Measurements from ENCODE around the gene CAMSAP2. TPM values are rescaled to one million over a fixed set of nuclear protein-coding genes. Genes with fewer than 3 reads are reported as not detected.

CAMSAP2 gene
- total RNA-seq, 1 donor from 2014 or later = 49.4 TPM

DNA sequence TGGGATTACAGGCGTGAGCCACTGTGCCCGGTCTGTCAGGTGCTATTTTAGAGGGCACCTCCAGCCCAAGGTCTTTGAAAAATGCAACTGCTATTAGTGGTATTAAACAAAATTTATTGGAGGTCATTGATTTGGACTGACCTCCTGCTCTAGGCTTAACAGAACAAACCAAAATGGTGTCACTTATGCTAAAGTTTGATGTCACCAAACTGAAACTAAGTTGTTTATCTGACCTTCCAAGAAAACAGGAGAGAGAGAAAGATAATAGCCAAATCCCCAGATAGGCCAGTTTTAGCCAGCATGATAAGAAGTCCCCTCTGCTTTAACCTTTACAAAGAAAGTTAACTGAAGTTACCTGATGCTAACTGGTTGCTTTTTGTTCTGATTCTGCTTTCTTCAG, 147.9 kb downstream of the CAMSAP2 start:
- DNase-seq (ENCODE audit: low read depth) = no peak
- H3K9me3 ChIP-seq (ENCODE audit: insufficient read depth, low read depth, low read length) = no peaks in the 10 kb centered on the region
- no peaks in the 10 kb centered on the region for H3K79me2 ChIP-seq (ENCODE audit: insufficient read depth, low read length)
- TF ChIP-seq, protein P1, sequence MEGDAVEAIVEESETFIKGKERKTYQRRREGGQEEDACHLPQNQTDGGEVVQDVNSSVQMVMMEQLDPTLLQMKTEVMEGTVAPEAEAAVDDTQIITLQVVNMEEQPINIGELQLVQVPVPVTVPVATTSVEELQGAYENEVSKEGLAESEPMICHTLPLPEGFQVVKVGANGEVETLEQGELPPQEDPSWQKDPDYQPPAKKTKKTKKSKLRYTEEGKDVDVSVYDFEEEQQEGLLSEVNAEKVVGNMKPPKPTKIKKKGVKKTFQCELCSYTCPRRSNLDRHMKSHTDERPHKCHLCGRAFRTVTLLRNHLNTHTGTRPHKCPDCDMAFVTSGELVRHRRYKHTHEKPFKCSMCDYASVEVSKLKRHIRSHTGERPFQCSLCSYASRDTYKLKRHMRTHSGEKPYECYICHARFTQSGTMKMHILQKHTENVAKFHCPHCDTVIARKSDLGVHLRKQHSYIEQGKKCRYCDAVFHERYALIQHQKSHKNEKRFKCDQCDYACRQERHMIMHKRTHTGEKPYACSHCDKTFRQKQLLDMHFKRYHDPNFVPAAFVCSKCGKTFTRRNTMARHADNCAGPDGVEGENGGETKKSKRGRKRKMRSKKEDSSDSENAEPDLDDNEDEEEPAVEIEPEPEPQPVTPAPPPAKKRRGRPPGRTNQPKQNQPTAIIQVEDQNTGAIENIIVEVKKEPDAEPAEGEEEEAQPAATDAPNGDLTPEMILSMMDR (IDR thresholded peaks at IDR 0.05; ENCODE audit: insufficient read depth, low read depth, low read length) = no peak
- TF ChIP-seq EZH2 (IDR thresholded peaks at IDR 0.05; ENCODE audit: insufficient read depth, low read length) = no peak
- no peaks in the 10 kb centered on the region for H4K20me1 ChIP-seq (ENCODE audit: insufficient read depth, low read length)
- H3K4me1 Mint-ChIP-seq (ENCODE audit: low read depth, unreplicated experiment) = no peaks in the 10 kb centered on the region
- H3K36me3 Mint-ChIP-seq (ENCODE audit: low read depth, unreplicated experiment) = no peaks in the 10 kb centered on the region
- H3K4me1 ChIP-seq (ENCODE audit: insufficient read depth, low read length) = peaks cover 5% of the 10 kb centered on the region
- no peak overlapping the region for H3K4me3 Mint-ChIP-seq (ENCODE audit: unreplicated experiment)
- H3K36me3 ChIP-seq (ENCODE audit: insufficient read depth, low read length) = no peaks in the 10 kb centered on the region
- no peak for FAIRE-seq
- no peak overlapping the region for H2AFZ ChIP-seq (ENCODE audit: low read depth, low read length)
- no peak overlapping the region for H3K4me3 ChIP-seq (ENCODE audit: insufficient read depth, low read depth, low read length)
- H3K27ac Mint-ChIP-seq (ENCODE audit: unreplicated experiment) = no peak overlapping the region
- H3K27ac ChIP-seq (ENCODE audit: low read depth, low read length) = no peak overlapping the region
- H3K4me2 ChIP-seq (ENCODE audit: low read length) = no peak overlapping the region
- H3K27me3 Mint-ChIP-seq (ENCODE audit: low read depth, unreplicated experiment) = peaks cover 11% of the 10 kb centered on the region
- H3K9ac ChIP-seq (ENCODE audit: low read length) = no peak overlapping the region
- peaks cover 2% of the 10 kb centered on the region for H3K27me3 ChIP-seq (ENCODE audit: insufficient read depth, low read length)
- H3K9me3 Mint-ChIP-seq (ENCODE audit: unreplicated experiment) = no peaks in the 10 kb centered on the region

DNA sequence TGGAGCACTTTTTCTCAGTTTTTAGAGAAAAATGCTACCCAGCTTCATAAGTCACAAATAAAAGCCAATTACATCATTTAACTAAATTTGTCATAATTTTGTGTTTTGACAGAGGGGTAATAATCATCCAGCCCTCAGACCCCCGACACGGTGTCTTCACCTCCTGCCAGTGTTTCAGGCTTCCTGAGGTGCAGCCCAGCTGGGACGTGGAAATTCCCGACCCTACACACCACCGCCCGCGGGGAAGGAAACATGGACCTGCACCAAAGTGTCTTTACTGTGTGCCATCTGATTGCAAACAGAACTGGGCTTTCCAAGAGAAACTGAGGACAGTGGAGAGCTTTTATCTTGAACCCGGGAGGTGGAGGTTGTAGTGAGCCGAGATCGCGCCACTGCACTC, 148.3 kb downstream of the CAMSAP2 start:
- H3K27ac Mint-ChIP-seq (ENCODE audit: unreplicated experiment) = no peak overlapping the region
- H3K27ac ChIP-seq (ENCODE audit: low read depth, low read length) = no peak overlapping the region
- no peaks in the 10 kb centered on the region for H3K9me3 Mint-ChIP-seq (ENCODE audit: unreplicated experiment)

DNA sequence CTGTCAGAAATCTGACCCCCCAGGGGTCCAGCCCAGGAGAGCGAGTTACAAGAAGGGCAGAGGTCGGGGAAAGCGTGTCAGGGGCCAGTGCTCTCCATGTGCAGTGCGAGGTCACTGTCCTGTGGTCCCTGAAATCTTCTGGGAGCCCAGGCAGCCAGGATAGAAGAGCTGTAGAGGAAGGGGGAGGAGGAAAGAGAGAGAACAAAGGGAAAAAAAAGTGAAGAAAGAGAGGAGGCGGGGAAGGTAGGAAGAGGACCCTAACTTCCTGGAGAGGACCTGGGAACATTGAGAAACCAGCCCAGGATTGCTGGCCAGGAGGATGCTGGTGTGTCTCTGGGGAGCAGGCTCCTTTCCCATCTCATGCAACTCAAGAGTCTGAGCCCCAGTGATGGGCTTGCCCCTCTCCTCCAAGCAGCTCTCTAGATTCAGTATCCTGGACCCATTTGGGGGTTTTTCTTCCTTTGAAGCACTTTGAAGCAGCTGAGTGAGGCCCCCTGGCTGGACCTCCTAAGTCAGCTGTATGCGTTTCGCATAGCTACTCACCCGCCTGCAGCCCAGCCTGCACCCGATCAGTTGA, 149.2 kb downstream of the CAMSAP2 start:
- Histone ChIP-seq H3K4me1 (ENCODE audit: insufficient read depth, low read length) (peaks cover 9% of the 10 kb centered on the region), H3K4me3 (ENCODE audit: insufficient read depth, low read depth, low read length) (no peak overlapping the region), H3K36me3 (ENCODE audit: insufficient read depth, low read length) (no peaks in the 10 kb centered on the region), H3K27me3 (ENCODE audit: insufficient read depth, low read length) (peaks cover 7% of the 10 kb centered on the region), H4K20me1 (ENCODE audit: insufficient read depth, low read length) (no peaks in the 10 kb centered on the region), H3K4me2 (ENCODE audit: low read length) (no peak overlapping the region), H3K9me3 (ENCODE audit: insufficient read depth, low read depth, low read length) (no peaks in the 10 kb centered on the region), H2AFZ (ENCODE audit: low read depth, low read length) (no peak overlapping the region), H3K9ac (ENCODE audit: low read length) (no peak overlapping the region), H3K79me2 (ENCODE audit: insufficient read depth, low read length) (no peaks in the 10 kb centered on the region), H3K27ac (ENCODE audit: low read depth, low read length) (no peak overlapping the region)
- H3K4me3 Mint-ChIP-seq (ENCODE audit: unreplicated experiment) = no peak overlapping the region
- no peak for DNase-seq (ENCODE audit: low read depth)
- FAIRE-seq = no peak
- no peak overlapping the region for H3K27ac Mint-ChIP-seq (ENCODE audit: unreplicated experiment)
- H3K9me3 Mint-ChIP-seq (ENCODE audit: unreplicated experiment) = no peaks in the 10 kb centered on the region
- H3K36me3 Mint-ChIP-seq (ENCODE audit: low read depth, unreplicated experiment) = no peaks in the 10 kb centered on the region
- peaks cover 11% of the 10 kb centered on the region for H3K27me3 Mint-ChIP-seq (ENCODE audit: low read depth, unreplicated experiment)
- peaks cover 7% of the 10 kb centered on the region for H3K4me1 Mint-ChIP-seq (ENCODE audit: low read depth, unreplicated experiment)
- no peak for TF ChIP-seq EZH2 (IDR thresholded peaks at IDR 0.05; ENCODE audit: insufficient read depth, low read length)
- TF ChIP-seq, protein P1 (IDR thresholded peaks at IDR 0.05; ENCODE audit: insufficient read depth, low read depth, low read length) = no peak

More for the DNA sequence above, 148.3 kb downstream of the CAMSAP2 start:
- DNase-seq (ENCODE audit: low read depth) (no peak), FAIRE-seq (no peak)
- H3K4me1 Mint-ChIP-seq (ENCODE audit: low read depth, unreplicated experiment) = peaks cover 3% of the 10 kb centered on the region
- peaks cover 11% of the 10 kb centered on the region for H3K27me3 Mint-ChIP-seq (ENCODE audit: low read depth, unreplicated experiment)
- Histone ChIP-seq H4K20me1 (ENCODE audit: insufficient read depth, low read length) (no peaks in the 10 kb centered on the region), H2AFZ (ENCODE audit: low read depth, low read length) (no peak overlapping the region), H3K9me3 (ENCODE audit: insufficient read depth, low read depth, low read length) (no peaks in the 10 kb centered on the region), H3K4me2 (ENCODE audit: low read length) (no peak overlapping the region), H3K4me1 (ENCODE audit: insufficient read depth, low read length) (peaks cover 9% of the 10 kb centered on the region), H3K4me3 (ENCODE audit: insufficient read depth, low read depth, low read length) (no peak overlapping the region), H3K9ac (ENCODE audit: low read length) (no peak overlapping the region), H3K36me3 (ENCODE audit: insufficient read depth, low read length) (no peaks in the 10 kb centered on the region), H3K27me3 (ENCODE audit: insufficient read depth, low read length) (peaks cover 6% of the 10 kb centered on the region), H3K79me2 (ENCODE audit: insufficient read depth, low read length) (no peaks in the 10 kb centered on the region)
- no peak for TF ChIP-seq EZH2 (IDR thresholded peaks at IDR 0.05; ENCODE audit: insufficient read depth, low read length)
- TF ChIP-seq, protein P1 (IDR thresholded peaks at IDR 0.05; ENCODE audit: insufficient read depth, low read depth, low read length) = no peak
- no peaks in the 10 kb centered on the region for H3K36me3 Mint-ChIP-seq (ENCODE audit: low read depth, unreplicated experiment)
- no peak overlapping the region for H3K4me3 Mint-ChIP-seq (ENCODE audit: unreplicated experiment)
